K562 (cell line): ENCODE results near the gene ZNF366. TPM values are rescaled to one million over a fixed set of nuclear protein-coding genes. Genes with fewer than 3 reads are reported as not detected.
A peak's percentile ranks its signal among the peaks of the same experiment; 100 is the strongest.

Source experiments
- CBX3 ChIP-seq, 2 experiments: IDR thresholded peaks; 1 replicate in 1 of 2; 2 replicates in 1 of 2; pipeline ENCODE4 v1.6.1; 2012; ENCODE audit warnings: inconsistent platforms in 2 of 2, low read length in 2 of 2, borderline replicate concordance in 1 of 2, control low read depth in 1 of 2
- CEBPB ChIP-seq: fragments of 450-650 bp; IDR thresholded peaks from 2 replicates; pipeline ENCODE4 v1.6.1; 2016; ENCODE audit warnings: missing genetic modification characterization, missing compliant biosample characterization
- GTF2A2 ChIP-seq: IDR thresholded peaks from 2 replicates; pipeline ENCODE4 v1.6.1; 2016; ENCODE audit warnings: mild to moderate bottlenecking, missing genetic modification characterization, missing compliant biosample characterization
- MAFF ChIP-seq: IDR thresholded peaks from 2 replicates; pipeline ENCODE4 v1.6.1; 2012; ENCODE audit warnings: low read length, improper control_type of control experiment
- MBD2 ChIP-seq: sonication (generic); IDR thresholded peaks from 2 replicates; pipeline ENCODE4 v1.6.1; 2016; ENCODE audit warnings: low read depth, borderline replicate concordance
- MEIS2 ChIP-seq: fragments of 450-650 bp; IDR thresholded peaks from 2 replicates; pipeline ENCODE4 v1.6.1; 2014; ENCODE audit warnings: mild to moderate bottlenecking; ENCODE audit not compliant: partially characterized antibody
- NR2C2 ChIP-seq, 2 experiments: fragments of 200-800 bp in 1 of 2; sonication (Bioruptor generic) in 1 of 2; sonication (generic) in 1 of 2; formaldehyde crosslinking in 1 of 2; IDR thresholded peaks; 2 replicates each; pipeline versions ENCODE4 v1.6.1 to v1.8.0; 2016 to 2022; ENCODE audit warnings: mild to moderate bottlenecking in 1 of 2, missing compliant biosample characterization in 1 of 2, missing genetic modification characterization in 1 of 2, missing genetic modification reagents in 1 of 2
- SNRNP70 ChIP-seq: fragments of 200-400 bp; formaldehyde crosslinking; optimal IDR thresholded peaks from 2 replicates; pipeline ENCODE3; 2017; ENCODE audit warnings: low read depth, low read length
- TARDBP ChIP-seq: fragments of 450-650 bp; IDR thresholded peaks from 2 replicates; pipeline ENCODE4 v1.6.1; 2016
- THRAP3 ChIP-seq: fragments of 450-650 bp; IDR thresholded peaks from 2 replicates; pipeline ENCODE4 v1.6.1; 2016; ENCODE audit warnings: mild to moderate bottlenecking, inconsistent platforms, borderline replicate concordance
- ZNF589 ChIP-seq: fragments of 200-800 bp; sonication (Bioruptor generic); IDR thresholded peaks from 2 replicates; pipeline ENCODE4 v1.6.1; 2016; ENCODE audit warnings: low read depth, missing genetic modification characterization, missing compliant biosample characterization
- ZNF764 ChIP-seq: fragments of 250-450 bp; sonication (Bioruptor Pico); IDR thresholded peaks from 2 replicates; pipeline ENCODE4 v1.4.0; 2020; ENCODE audit warnings: low read depth, mild to moderate bottlenecking, moderate library complexity
- polyA plus RNA-seq, 8 experiments: library from polyadenylated mRNA; depleted of rRNA in 4 of 8; stranded (reverse) in 5 of 8; unstranded in 3 of 8; fragments of >200 nt; fragmentation: Nextera tagmentation in 2 of 8; fragmentation: Illumina TruSeq in 1 of 8; extraction: Ambion mirVana in 2 of 8; extraction: Trizol in 1 of 8; gene quantifications; 2 replicates each; pipeline versions ENCODE4 v1.2.1 to v1.2.3, GENCODE V29; 2011 to 2014; ENCODE audit warnings: inconsistent platforms in 1 of 8, missing spikeins in 1 of 8
- total RNA-seq, 7 experiments: library from RNA; depleted of rRNA in 6 of 7; stranded (reverse); fragments of >200 nt in 6 of 7; fragmentation: Illumina TruSeq in 2 of 7; extraction: Trizol in 2 of 7; gene quantifications; 2 replicates each; pipeline versions ENCODE4 v1.2.1 to v1.2.3, GENCODE V29; 2011 to 2021; ENCODE audit warnings: low replicate concordance in 1 of 7
- TF ChIP-seq, protein P1 (sequence below), 2 experiments: fragments of 450-650 bp in 1 of 2; sonication (generic) in 1 of 2; formaldehyde crosslinking in 1 of 2; IDR thresholded peaks; 2 replicates each; pipeline versions ENCODE4 v1.7.1 to v1.9.0; 2016 to 2022; ENCODE audit warnings: inconsistent platforms in 1 of 2, mild to moderate bottlenecking in 1 of 2, missing genetic modification reagents in 1 of 2
- TF ChIP-seq, protein P2 (sequence below): fragments of 450-650 bp; IDR thresholded peaks from 2 replicates; pipeline ENCODE4 v1.6.1; 2016
- TF ChIP-seq, protein P3 (sequence below), 2 experiments: IDR thresholded peaks in 1 of 2; conservative IDR thresholded peaks in 1 of 2; 2 replicates each; pipeline ENCODE4 v1.6.1; 2016; ENCODE audit warnings: low read depth in 2 of 2, mild to moderate bottlenecking in 1 of 2, missing compliant biosample characterization in 1 of 2, missing genetic modification characterization in 1 of 2, moderate library complexity in 1 of 2

Gene ZNF366
- total and polyA plus RNA-seq, 9 of the 15 experiments (the other 6 are each of a cell fraction or from before 2014, with no cell fraction given) = not detected

DNA sequence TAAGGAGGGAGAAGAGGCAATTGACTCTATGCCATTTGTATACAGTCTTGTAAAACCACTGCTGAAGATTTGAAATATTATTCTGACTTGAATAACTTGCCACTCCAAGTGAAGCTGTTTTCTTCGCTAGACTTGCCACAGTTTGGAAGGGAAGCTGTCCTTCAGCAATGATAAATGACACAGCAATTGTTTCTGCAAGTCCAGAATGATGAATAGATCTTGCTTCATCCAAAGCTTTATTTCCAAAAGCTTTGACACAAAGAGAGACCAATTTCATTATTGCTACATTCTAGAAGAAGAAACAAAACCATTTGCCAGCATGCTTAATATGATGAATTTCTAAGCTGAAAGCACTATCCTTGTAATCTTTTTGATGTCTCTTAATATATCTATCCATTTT, 73.7 kb downstream of the ZNF366 start (continued):
- TF ChIP-seq, protein P1, sequence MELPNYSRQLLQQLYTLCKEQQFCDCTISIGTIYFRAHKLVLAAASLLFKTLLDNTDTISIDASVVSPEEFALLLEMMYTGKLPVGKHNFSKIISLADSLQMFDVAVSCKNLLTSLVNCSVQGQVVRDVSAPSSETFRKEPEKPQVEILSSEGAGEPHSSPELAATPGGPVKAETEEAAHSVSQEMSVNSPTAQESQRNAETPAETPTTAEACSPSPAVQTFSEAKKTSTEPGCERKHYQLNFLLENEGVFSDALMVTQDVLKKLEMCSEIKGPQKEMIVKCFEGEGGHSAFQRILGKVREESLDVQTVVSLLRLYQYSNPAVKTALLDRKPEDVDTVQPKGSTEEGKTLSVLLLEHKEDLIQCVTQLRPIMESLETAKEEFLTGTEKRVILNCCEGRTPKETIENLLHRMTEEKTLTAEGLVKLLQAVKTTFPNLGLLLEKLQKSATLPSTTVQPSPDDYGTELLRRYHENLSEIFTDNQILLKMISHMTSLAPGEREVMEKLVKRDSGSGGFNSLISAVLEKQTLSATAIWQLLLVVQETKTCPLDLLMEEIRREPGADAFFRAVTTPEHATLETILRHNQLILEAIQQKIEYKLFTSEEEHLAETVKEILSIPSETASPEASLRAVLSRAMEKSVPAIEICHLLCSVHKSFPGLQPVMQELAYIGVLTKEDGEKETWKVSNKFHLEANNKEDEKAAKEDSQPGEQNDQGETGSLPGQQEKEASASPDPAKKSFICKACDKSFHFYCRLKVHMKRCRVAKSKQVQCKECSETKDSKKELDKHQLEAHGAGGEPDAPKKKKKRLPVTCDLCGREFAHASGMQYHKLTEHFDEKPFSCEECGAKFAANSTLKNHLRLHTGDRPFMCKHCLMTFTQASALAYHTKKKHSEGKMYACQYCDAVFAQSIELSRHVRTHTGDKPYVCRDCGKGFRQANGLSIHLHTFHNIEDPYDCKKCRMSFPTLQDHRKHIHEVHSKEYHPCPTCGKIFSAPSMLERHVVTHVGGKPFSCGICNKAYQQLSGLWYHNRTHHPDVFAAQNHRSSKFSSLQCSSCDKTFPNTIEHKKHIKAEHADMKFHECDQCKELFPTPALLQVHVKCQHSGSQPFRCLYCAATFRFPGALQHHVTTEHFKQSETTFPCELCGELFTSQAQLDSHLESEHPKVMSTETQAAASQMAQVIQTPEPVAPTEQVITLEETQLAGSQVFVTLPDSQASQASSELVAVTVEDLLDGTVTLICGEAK (IDR thresholded peaks at IDR 0.05) = peak; percentile 34; the same call in 1 of the 2 replicates
- TF ChIP-seq, protein P1 (CRISPR knock-in tag; IDR thresholded peaks at IDR 0.05) = no peak
- TF ChIP-seq MAFF = peak; percentile 12; the same call in 1 of the 2 replicates
- TF ChIP-seq THRAP3 = no peak
- TF ChIP-seq SNRNP70 = no peak
- TF ChIP-seq CBX3 (IDR thresholded peaks at IDR 0.05; ENCODE audit: borderline replicate concordance in 1 of 2, low read length in 2 of 2) = no peak
- TF ChIP-seq, protein P2, sequence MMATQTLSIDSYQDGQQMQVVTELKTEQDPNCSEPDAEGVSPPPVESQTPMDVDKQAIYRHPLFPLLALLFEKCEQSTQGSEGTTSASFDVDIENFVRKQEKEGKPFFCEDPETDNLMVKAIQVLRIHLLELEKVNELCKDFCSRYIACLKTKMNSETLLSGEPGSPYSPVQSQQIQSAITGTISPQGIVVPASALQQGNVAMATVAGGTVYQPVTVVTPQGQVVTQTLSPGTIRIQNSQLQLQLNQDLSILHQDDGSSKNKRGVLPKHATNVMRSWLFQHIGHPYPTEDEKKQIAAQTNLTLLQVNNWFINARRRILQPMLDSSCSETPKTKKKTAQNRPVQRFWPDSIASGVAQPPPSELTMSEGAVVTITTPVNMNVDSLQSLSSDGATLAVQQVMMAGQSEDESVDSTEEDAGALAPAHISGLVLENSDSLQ = peak; percentile 79
- no peak for TF ChIP-seq GTF2A2 (tag)
- TF ChIP-seq, protein P3, sequence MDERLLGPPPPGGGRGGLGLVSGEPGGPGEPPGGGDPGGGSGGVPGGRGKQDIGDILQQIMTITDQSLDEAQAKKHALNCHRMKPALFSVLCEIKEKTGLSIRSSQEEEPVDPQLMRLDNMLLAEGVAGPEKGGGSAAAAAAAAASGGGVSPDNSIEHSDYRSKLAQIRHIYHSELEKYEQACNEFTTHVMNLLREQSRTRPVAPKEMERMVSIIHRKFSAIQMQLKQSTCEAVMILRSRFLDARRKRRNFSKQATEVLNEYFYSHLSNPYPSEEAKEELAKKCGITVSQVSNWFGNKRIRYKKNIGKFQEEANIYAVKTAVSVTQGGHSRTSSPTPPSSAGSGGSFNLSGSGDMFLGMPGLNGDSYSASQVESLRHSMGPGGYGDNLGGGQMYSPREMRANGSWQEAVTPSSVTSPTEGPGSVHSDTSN (CRISPR knock-in tag; IDR thresholded peaks at IDR 0.05; ENCODE audit: low read depth) = peak; percentile 45; the same call in 1 of the 2 replicates
- TF ChIP-seq, protein P3 (tag; conservative IDR thresholded peaks at IDR 0.05; ENCODE audit: low read depth) = peak; percentile 96
- TF ChIP-seq ZNF764 (CRISPR knock-in tag) = no peak
- no peak for TF ChIP-seq ZNF589 (CRISPR knock-in tag)
- TF ChIP-seq MEIS2 = peak; percentile 93
- TF ChIP-seq NR2C2 (CRISPR knock-in tag; IDR thresholded peaks at IDR 0.05) = no peak
- no peak for TF ChIP-seq NR2C2 (tag; IDR thresholded peaks at IDR 0.05)
- TF ChIP-seq MBD2 = no peak
- peak; percentile 88 for TF ChIP-seq CEBPB (tag)
- TF ChIP-seq TARDBP = no peak
